ENCODE measurements around the gene KCNK4. TPM values are rescaled to one million over a fixed set of nuclear protein-coding genes. Genes with fewer than 3 reads are reported as not detected.

Gene KCNK4
- total RNA-seq, 4 donors from 2014 or later, result 0.61 to 0.76 TPM; not detected in 2

DNA sequence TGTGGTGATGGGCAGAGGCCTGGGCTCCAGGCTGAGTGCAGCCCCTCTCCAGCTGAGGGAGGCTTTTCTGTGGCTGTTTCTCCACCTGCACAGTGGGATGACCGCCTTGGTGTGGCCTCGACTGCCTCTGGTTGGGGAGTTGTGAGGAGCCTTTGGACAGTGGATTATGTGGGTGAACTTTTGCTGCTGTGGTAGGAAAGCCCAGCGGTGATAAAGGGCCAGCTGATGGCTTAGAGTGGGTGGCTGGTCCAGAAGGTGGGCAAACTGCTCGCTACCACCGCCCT lies 12.9 kb downstream of the KCNK4 start:
- Histone ChIP-seq H3K4me3 (peak overlapping the region in 1 of 2 donors; percentile 65), H3K36me3 (no peaks in the 10 kb centered on the region), H3K27ac (peak overlapping the region; percentile 80 to 92), H3K4me1 (peaks cover 0 to 28% of the 10 kb centered on the region in 2 donors), H3K27me3 (peaks cover 0 to 15% of the 10 kb centered on the region in 2 donors), H3K9me3 (no peaks in the 10 kb centered on the region)
- no peak for DNase-seq
- TF ChIP-seq POLR2A (IDR thresholded peaks at IDR 0.05) (no peak), CTCF (IDR thresholded peaks at IDR 0.05) (no peak)
- intact Hi-C loops (cut with DNase I; ENCODE audit: low total_unique reads), result no loop called here

DNA sequence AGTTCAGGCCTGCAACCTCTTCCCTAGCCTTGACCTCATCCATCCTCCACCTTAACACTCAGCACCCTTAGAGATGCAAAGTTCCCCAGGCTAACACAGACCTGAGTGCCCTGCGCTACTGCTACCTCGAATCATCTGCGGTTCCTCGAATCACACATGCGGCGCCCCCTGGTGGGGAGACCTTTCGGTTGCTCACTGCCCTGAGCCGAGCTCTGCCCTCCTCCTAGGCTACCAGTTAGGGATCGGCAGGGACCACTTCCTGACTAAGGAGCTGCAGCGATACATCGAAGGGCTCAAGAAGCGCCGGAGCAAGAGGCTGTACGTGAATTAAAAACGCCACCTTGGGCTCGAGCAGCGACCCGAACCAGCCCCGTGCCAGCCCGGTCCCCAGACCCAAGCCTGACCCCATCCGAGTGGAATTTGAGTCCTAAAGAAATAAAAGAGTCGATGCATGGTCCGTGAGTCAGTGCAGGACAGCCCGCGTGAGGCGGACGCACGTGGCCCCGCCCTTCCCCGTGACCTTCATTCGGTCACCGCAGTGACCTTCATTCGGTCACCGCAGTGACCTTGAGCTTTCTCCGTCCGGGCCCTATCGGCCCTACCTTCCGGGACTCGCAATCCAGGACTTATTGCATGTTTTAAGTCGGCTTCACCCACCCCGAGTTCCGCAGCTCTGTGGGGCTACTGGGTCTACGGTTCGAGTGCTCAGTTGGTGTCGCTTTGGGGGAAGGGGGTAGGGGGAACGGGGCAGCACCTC lies 13.4 kb downstream of the KCNK4 start:
- intact Hi-C loops (cut with DNase I; ENCODE audit: low total_unique reads), result no loop called here
- Histone ChIP-seq H3K27me3 (peaks cover 0 to 13% of the 10 kb centered on the region in 2 donors), H3K4me3 (peak overlapping the region; percentile 63 to 65), H3K4me1 (peaks cover 0 to 23% of the 10 kb centered on the region in 2 donors), H3K9me3 (no peaks in the 10 kb centered on the region), H3K36me3 (no peaks in the 10 kb centered on the region), H3K27ac (peak overlapping the region; percentile 80 to 92)
- TF ChIP-seq POLR2A (IDR thresholded peaks at IDR 0.05) (no peak), CTCF (IDR thresholded peaks at IDR 0.05) (peak; percentile 69 to 80 (median 78))
- peak; percentile 86 to 89 for DNase-seq

- peak; percentile 99 for DNase-seq
- Histone ChIP-seq H3K4me3 (peak within 1 kb of the TSS; percentile 63 to 65), H3K27me3 (peaks cover 0 to 7% of the 10 kb centered on the region in 2 donors), H3K27ac (peak within 1 kb of the TSS; percentile 80 to 92), H3K36me3 (no peaks in the 10 kb centered on the region), H3K9me3 (no peaks in the 10 kb centered on the region), H3K4me1 (peaks cover 0 to 16% of the 10 kb centered on the region in 2 donors)
- TF ChIP-seq POLR2A (IDR thresholded peaks at IDR 0.05), result peak; percentile 10 to 60
- TF ChIP-seq CTCF (IDR thresholded peaks at IDR 0.05), result no peak
- intact Hi-C loops (cut with DNase I; ENCODE audit: low total_unique reads), result no loop called here
Observed at GRCh38 chr11:64305075-64305690, 14.1 kb downstream of the KCNK4 start, which contains the start of gene ESRRA. TSS of gene ESRRA (plus strand) at chr11:64305524. CDS start at chr11:64307180, 1,656 bp downstream.

- Histone ChIP-seq H3K4me1 (peaks cover 0 to 12% of the 10 kb centered on the region in 2 donors), H3K4me3 (peak overlapping the region; percentile 53 to 63), H3K9me3 (no peaks in the 10 kb centered on the region), H3K27ac (peak overlapping the region; percentile 55 to 92), H3K36me3 (no peaks in the 10 kb centered on the region), H3K27me3 (no peaks in the 10 kb centered on the region)
- DNase-seq, result peak; percentile 66
- TF ChIP-seq POLR2A (IDR thresholded peaks at IDR 0.05) (peak in 1 of 2 donors; percentile 27), CTCF (IDR thresholded peaks at IDR 0.05) (no peak)
- intact Hi-C loops (cut with DNase I; ENCODE audit: low total_unique reads), result no loop called here
Observed at GRCh38 chr11:64305691-64306562, 14.8 kb downstream of the KCNK4 start.
